Heart left ventricle (tissue), 16 donors: ENCODE results near the gene DNAJA2. TPM values are rescaled to one million over a fixed set of nuclear protein-coding genes. Genes with fewer than 3 reads are reported as not detected.
A peak's percentile ranks its signal among the peaks of the same experiment; 100 is the strongest.
"Not testable (repeated sequence)": the region's sequence is repeated elsewhere in the genome, so short reads cannot be mapped to it uniquely, and the experiment has no call there.

Experiments used
- ATAC-seq, 4 donors: fragments of 200-7000 bp; cut with Tn5 transposase; one replicate each; pipeline ENCODE4 v1.9.1; 2020 to 2022; ENCODE audit warnings: moderate library complexity in 4 of 4, mild to moderate bottlenecking in 3 of 4, moderate number of reproducible peaks in 1 of 4
- DNase-seq, 5 donors: peaks; one replicate each; pipeline ENCODE4 v3.0.0-alpha.2; 2020
- H3K27ac ChIP-seq, 12 donors: fragments of 200-600 bp; sonication (generic) in 4 of 12; one replicate each; pipeline versions ENCODE4 v1.5.0 to v1.8.0; 2016 to 2022; ENCODE audit warnings: mild to moderate bottlenecking in 2 of 12
- H3K27me3 ChIP-seq, 9 donors: fragments of 200-600 bp; sonication (generic) in 2 of 9; one replicate each; pipeline versions ENCODE4 v1.5.1 to v1.8.0; 2016 to 2022; ENCODE audit warnings: mild to moderate bottlenecking in 3 of 9
- H3K36me3 ChIP-seq, 9 donors: fragments of 200-600 bp; sonication (generic) in 2 of 9; one replicate each; pipeline versions ENCODE4 v1.5.0 to v1.8.0; 2018 to 2022; ENCODE audit warnings: mild to moderate bottlenecking in 2 of 9
- H3K4me1 ChIP-seq, 12 donors: fragments of 200-600 bp; sonication (generic) in 4 of 12; one replicate each; pipeline versions ENCODE4 v1.5.0 to v1.8.0; 2016 to 2022; ENCODE audit warnings: mild to moderate bottlenecking in 3 of 12
- H3K4me3 ChIP-seq, 12 donors: fragments of 200-600 bp; sonication (generic) in 4 of 12; one replicate each; pipeline versions ENCODE4 v1.5.0 to v1.8.0; 2017 to 2022; ENCODE audit warnings: mild to moderate bottlenecking in 9 of 12, moderate library complexity in 4 of 12
- H3K9me3 ChIP-seq, 12 donors: fragments of 200-600 bp; sonication (generic) in 4 of 12; one replicate each; pipeline versions ENCODE4 v1.5.0 to v1.8.0; 2016 to 2022; ENCODE audit warnings: mild to moderate bottlenecking in 1 of 12
- POLR2A ChIP-seq, 2 donors: fragments of 450-650 bp; IDR thresholded peaks; one replicate each; pipeline ENCODE4 v1.6.1; 2017; ENCODE audit warnings: antibody characterized with exemption in 2 of 2, mild to moderate bottlenecking in 2 of 2, moderate library complexity in 2 of 2
- WGBS, 4 donors: extraction: QIAGEN DNeasy Blood & Tissue Kit in 2 of 4; methylation state at CpG; one replicate each; pipeline versions ENCODE4 v1.1.5 to v1.1.7; 2013 to 2018; 5-methylcytosine and 5-hydroxymethylcytosine counted together
- intact Hi-C, 10 donors: fragments of 100-400 bp; cut with DNase I; formaldehyde crosslinking; loops; one replicate each; pipeline versions ENCODE4 v1.11.1 to v1.14.2; 2022
- polyA plus RNA-seq, 2 donors: library from polyadenylated mRNA; stranded (reverse); fragments of 200-250 nt; gene quantifications; one replicate each; pipeline ENCODE4 v1.2.3, GENCODE V29; 2013
- total RNA-seq, 9 donors: library from RNA; depleted of rRNA in 2 of 9; stranded (reverse); fragments of >200 nt in 2 of 9; fragmentation: NEBNext Ultra II Directional in 3 of 9; extraction: Animal tissue kit (Norgen Biotek cat#: 25700) in 3 of 9; gene quantifications; one replicate each; pipeline versions ENCODE4 v1.1.0 to v1.2.4, GENCODE V29; 2016 to 2023
- TF ChIP-seq, protein P1 (sequence below), 12 donors: fragments of 200-600 bp; sonication (generic) in 4 of 12; IDR thresholded peaks; one replicate each; pipeline versions ENCODE4 v1.5.0 to v1.8.0; 2018 to 2022; ENCODE audit warnings: antibody characterized with exemption in 12 of 12, mild to moderate bottlenecking in 5 of 12
- donor health status: ischemic (EF 13 %, LVEDD 7.1; RV severe dilation, severe dysfunction).
- donor health status: healthy with polysubstance abuse.
- donor health status: DM: no; HTN: yes; CAD: no.
- donor health status: DM: no; HTN: no; CAD: no.
- donor health status: ischemic (EF 25% LVEDD 6.9; RV normal size, moderate dysfunction).
- donor health status: ischemic (EF 25% LVEDD 5.7; RV mildly dilated, moderate dysfunction).
- donor health status: healthy.
- donor health status: DM: yes; HTN: yes; CAD: no.
- donor health status: ischemic (EF 35%, LVEDD 5.7; RV mildly dilated, moderate dysfunction).
- donor health status: nonischemic (EF 11% LVEDD 7.7; RV severe dilation, severe dysfunction).
- donor health status: DM: yes; HTN: yes; CAD: no.
- donor health status: PGD.
- donor health status: ischemic (EF 29% LVEDD 5.4; RV normal size, mild dysfunction).
- donor health status: nonischemic (EF 23%, LVEDD 6.1; RV moderate dilation, normal function).

DNAJA2 gene
- total and polyA plus RNA-seq, 11 donors: 46.5 to 92.6 (median 73.0) TPM

DNA sequence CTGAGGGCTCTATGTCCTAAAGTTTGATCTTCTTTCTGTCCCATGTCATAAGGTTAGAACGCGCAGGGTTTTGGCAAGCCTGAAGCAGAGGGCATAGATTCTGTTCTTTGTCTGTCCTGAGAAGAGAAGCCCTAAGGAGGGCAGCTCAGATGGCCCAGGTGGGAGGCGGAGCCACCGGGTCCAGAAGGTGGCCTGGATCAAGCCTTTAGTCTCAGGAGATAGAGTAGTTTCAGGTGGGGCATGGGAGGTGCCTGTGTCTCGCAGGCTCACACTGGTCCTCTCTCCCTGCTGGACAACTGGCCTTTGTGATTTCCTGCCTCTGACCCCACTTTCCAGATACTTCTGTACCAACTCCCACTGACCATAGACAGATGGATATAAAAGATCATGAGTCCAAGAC is 44.2 kb upstream of the DNAJA2 start:
- WGBS, 4 donors: 79 to 87% (median 86%) methylated on average over 5 of the region's 5 CpGs
- intact Hi-C loops: loop anchor here in 2 of 10 donors (2.0 to 10.0 kb wide), 2 partner anchors 49 to 163 kb away; no protein-coding TSS in a partner anchor
- no peaks in the 10 kb centered on the region for H3K36me3 ChIP-seq
- DNase-seq (no peak), ATAC-seq (no peak)
- TF ChIP-seq, protein P1, sequence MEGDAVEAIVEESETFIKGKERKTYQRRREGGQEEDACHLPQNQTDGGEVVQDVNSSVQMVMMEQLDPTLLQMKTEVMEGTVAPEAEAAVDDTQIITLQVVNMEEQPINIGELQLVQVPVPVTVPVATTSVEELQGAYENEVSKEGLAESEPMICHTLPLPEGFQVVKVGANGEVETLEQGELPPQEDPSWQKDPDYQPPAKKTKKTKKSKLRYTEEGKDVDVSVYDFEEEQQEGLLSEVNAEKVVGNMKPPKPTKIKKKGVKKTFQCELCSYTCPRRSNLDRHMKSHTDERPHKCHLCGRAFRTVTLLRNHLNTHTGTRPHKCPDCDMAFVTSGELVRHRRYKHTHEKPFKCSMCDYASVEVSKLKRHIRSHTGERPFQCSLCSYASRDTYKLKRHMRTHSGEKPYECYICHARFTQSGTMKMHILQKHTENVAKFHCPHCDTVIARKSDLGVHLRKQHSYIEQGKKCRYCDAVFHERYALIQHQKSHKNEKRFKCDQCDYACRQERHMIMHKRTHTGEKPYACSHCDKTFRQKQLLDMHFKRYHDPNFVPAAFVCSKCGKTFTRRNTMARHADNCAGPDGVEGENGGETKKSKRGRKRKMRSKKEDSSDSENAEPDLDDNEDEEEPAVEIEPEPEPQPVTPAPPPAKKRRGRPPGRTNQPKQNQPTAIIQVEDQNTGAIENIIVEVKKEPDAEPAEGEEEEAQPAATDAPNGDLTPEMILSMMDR (IDR thresholded peaks at IDR 0.05): no peak
- no peak for TF ChIP-seq POLR2A (IDR thresholded peaks at IDR 0.05)
- H3K27ac ChIP-seq: no peak overlapping the region
- H3K4me1 ChIP-seq: peaks cover 0 to 16% (median 0%) of the 10 kb centered on the region in 12 donors
- H3K9me3 ChIP-seq: no peaks in the 10 kb centered on the region
- no peak overlapping the region for H3K4me3 ChIP-seq
- H3K27me3 ChIP-seq: no peaks in the 10 kb centered on the region

DNA sequence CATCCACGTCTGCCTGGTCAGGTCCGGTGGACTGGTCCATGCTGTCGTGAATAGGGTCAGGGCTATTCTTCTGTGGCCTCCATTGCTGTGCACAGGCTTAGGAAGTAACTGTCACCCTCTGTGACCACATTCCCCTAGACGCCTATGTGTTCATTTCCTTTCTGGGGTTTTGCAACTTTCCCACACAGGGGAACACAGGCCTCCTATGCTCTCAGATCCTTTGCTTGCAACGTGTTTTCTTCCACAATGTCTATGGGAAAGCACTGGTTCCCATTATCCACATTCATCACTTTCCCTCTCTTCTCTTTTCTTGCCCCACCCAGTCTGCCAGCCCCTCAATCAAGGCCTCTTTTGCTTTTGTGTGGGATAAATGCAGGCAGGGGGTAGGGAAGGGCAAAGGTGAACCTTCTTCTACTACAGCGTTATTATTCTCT is 43.2 kb upstream of the DNAJA2 start:
- no peaks in the 10 kb centered on the region for H3K9me3 ChIP-seq
- no peaks in the 10 kb centered on the region for H3K27me3 ChIP-seq
- H3K36me3 ChIP-seq: no peaks in the 10 kb centered on the region
- DNase-seq (no peak), ATAC-seq (peak in 3 of 4 donors; percentile 22 to 81 (median 53))
- no peak overlapping the region for H3K4me3 ChIP-seq
- 66 to 78% (median 69%) methylated on average over 6 of the region's 6 CpGs for WGBS, 4 donors
- H3K27ac ChIP-seq: no peak overlapping the region
- TF ChIP-seq POLR2A (IDR thresholded peaks at IDR 0.05): no peak
- TF ChIP-seq, protein P1 (IDR thresholded peaks at IDR 0.05): no peak
- intact Hi-C loops: loop anchor here in 1 of 10 donors (10.0 kb wide), 1 partner anchor 162 kb away; no protein-coding TSS in a partner anchor
- peaks cover 0 to 16% (median 0%) of the 10 kb centered on the region in 12 donors for H3K4me1 ChIP-seq

- no peak for ATAC-seq
- intact Hi-C loops: loop anchor here in 1 of 10 donors (10.0 kb wide), 1 partner anchor 159 kb away; no protein-coding TSS in a partner anchor
- 71 to 88% (median 84%) methylated on average over 19 to 25 of the region's 25 CpGs for WGBS, 4 donors
Observed at GRCh38 chr16:47013910-47014309, 40.4 kb upstream of the DNAJA2 start.

GRCh38 chr16:47013172-47013571 is 39.7 kb upstream of the DNAJA2 start:
- peaks cover 0 to 15% (median 0%) of the 10 kb centered on the region in 12 donors for H3K4me1 ChIP-seq
- H3K36me3 ChIP-seq: no peaks in the 10 kb centered on the region
- H3K9me3 ChIP-seq: no peaks in the 10 kb centered on the region
- DNase-seq: no peak
- no peak overlapping the region for H3K4me3 ChIP-seq
- ATAC-seq: no peak
- no peak overlapping the region for H3K27ac ChIP-seq
- 92 to 97% (median 96%) methylated on average over 4 of the region's 4 CpGs for WGBS, 4 donors
- TF ChIP-seq, protein P1 (IDR thresholded peaks at IDR 0.05): no peak
- TF ChIP-seq POLR2A (IDR thresholded peaks at IDR 0.05): no peak
- no peaks in the 10 kb centered on the region for H3K27me3 ChIP-seq
- intact Hi-C loops: loop anchor here in 1 of 10 donors (10.0 kb wide), 1 partner anchor 158 kb away; no protein-coding TSS in a partner anchor

More at GRCh38 chr16:47013910-47014309, 40.4 kb upstream of the DNAJA2 start:
- TF ChIP-seq, protein P1 (IDR thresholded peaks at IDR 0.05): no peak
- TF ChIP-seq POLR2A (IDR thresholded peaks at IDR 0.05): no peak
- DNase-seq: no peak
- Histone ChIP-seq H3K4me1 (peaks cover 0 to 16% (median 0%) of the 10 kb centered on the region in 12 donors), H3K9me3 (no peaks in the 10 kb centered on the region), H3K27me3 (no peaks in the 10 kb centered on the region), H3K36me3 (no peaks in the 10 kb centered on the region), H3K4me3 (no peak overlapping the region), H3K27ac (no peak overlapping the region)

- WGBS, 4 donors: 77 to 83% (median 81%) methylated on average over 2 of the region's 2 CpGs
- DNase-seq, H3K9me3 ChIP-seq, H3K36me3 ChIP-seq, H3K27me3 ChIP-seq, H3K27ac ChIP-seq, H3K4me3 ChIP-seq, ATAC-seq, H3K4me1 ChIP-seq: not testable (repeated sequence)
- intact Hi-C loops: loop anchor here in 1 of 10 donors (10.0 kb wide), 1 partner anchor 156 kb away; no protein-coding TSS in a partner anchor
Observed at GRCh38 chr16:47010812-47011211, 37.3 kb upstream of the DNAJA2 start.
